Measurements from ENCODE around the gene AP1M1.

Gene AP1M1

GRCh38 chr19:16222806-16223205, 25.1 kb downstream of the AP1M1 start:
- no peak overlapping the region for H3K27ac ChIP-seq
- no peak for TF ChIP-seq CTCF (conservative IDR thresholded peaks at IDR 0.05)

GRCh38 chr19:16223746-16224145, 26.0 kb downstream of the AP1M1 start:
- no peak for TF ChIP-seq CTCF (conservative IDR thresholded peaks at IDR 0.05)
- H3K27ac ChIP-seq = no peak overlapping the region

- TF ChIP-seq CTCF (conservative IDR thresholded peaks at IDR 0.05) = no peak
Measured at GRCh38 chr19:16224293-16225045, 26.8 kb downstream of the AP1M1 start.

GRCh38 chr19:16225279-16226183, 27.8 kb downstream of the AP1M1 start:
- no peak for TF ChIP-seq CTCF (conservative IDR thresholded peaks at IDR 0.05)

More at GRCh38 chr19:16224293-16225045, 26.8 kb downstream of the AP1M1 start:
- H3K27ac ChIP-seq = no peak overlapping the region

GRCh38 chr19:16226184-16226591, 28.5 kb downstream of the AP1M1 start:
- H3K27ac ChIP-seq = no peak overlapping the region
- no peak for TF ChIP-seq CTCF (conservative IDR thresholded peaks at IDR 0.05)

More at GRCh38 chr19:16225279-16226183, 27.8 kb downstream of the AP1M1 start:
- no peak overlapping the region for H3K27ac ChIP-seq

GRCh38 chr19:16226878-16227836, 29.4 kb downstream of the AP1M1 start:
- no peak for TF ChIP-seq CTCF (conservative IDR thresholded peaks at IDR 0.05)
- H3K27ac ChIP-seq = no peak overlapping the region

Data from VCaP (cell line).